Activated naive CD4-positive, alpha-beta T cell treated with anti-CD3 and anti-CD28 coated beads, Interleukin-2, amount 10 ng/mL, durations not matched to agents 7 days and 5 days (primary cell): ENCODE data around the gene NPY5R.

Source experiments
- CTCF ChIA-PET: fragments of 350-600 bp; sonication (Branson Sonifier 250); formaldehyde crosslinking; loops from one replicate; lab custom pipeline; 2021; ENCODE audit warnings: antibody characterized with exemption; lab: Charles Lee
- DNase-seq: peaks from one replicate; pipeline ENCODE4 v3.0.0-alpha.2; 2020
- H3K27ac Mint-ChIP-seq: one replicate; pipeline ENCODE4 v1.8.0; 2021; ENCODE audit warnings: mild to moderate bottlenecking, moderate library complexity, mixed read lengths
- H3K27me3 Mint-ChIP-seq: one replicate; pipeline ENCODE4 v1.8.0; 2021; ENCODE audit warnings: mild to moderate bottlenecking, mixed read lengths
- H3K36me3 Mint-ChIP-seq: one replicate; pipeline ENCODE4 v1.8.0; 2021; ENCODE audit warnings: mixed read lengths
- H3K4me1 Mint-ChIP-seq: one replicate; pipeline ENCODE4 v1.8.0; 2021; ENCODE audit warnings: mixed read lengths
- H3K4me3 Mint-ChIP-seq: one replicate; pipeline ENCODE4 v1.8.0; 2021; ENCODE audit warnings: mild to moderate bottlenecking, moderate library complexity, mixed read lengths
- H3K9me3 Mint-ChIP-seq: one replicate; pipeline ENCODE4 v1.8.0; 2021; ENCODE audit warnings: mixed read lengths

The NPY5R gene

GRCh38 chr4:163400911-163401310 lies 57.2 kb downstream of the NPY5R start:
- Mint-ChIP-seq H3K36me3 (no peaks in the 10 kb centered on the region), H3K27ac (no peak overlapping the region), H3K27me3 (no peaks in the 10 kb centered on the region), H3K4me1 (no peaks in the 10 kb centered on the region), H3K9me3 (no peaks in the 10 kb centered on the region), H3K4me3 (no peak overlapping the region)
- CTCF ChIA-PET, result no interaction called here
- DNase-seq, result no peak
